GM12864 (cell line): Measurements from ENCODE around the gene PLA2G4D.

Source experiments
- DNase-seq: peaks from one replicate; pipeline ENCODE4 v3.0.0-alpha.2; 2011; ENCODE audit warnings: low read depth
- H3K4me3 ChIP-seq: 2 replicates; pipeline ENCODE4 v1.5.1; 2011; ENCODE audit warnings: mild to moderate bottlenecking, low read depth, low read length, control low read depth
- TF ChIP-seq, protein P1 (sequence below): IDR thresholded peaks from 2 replicates; pipeline ENCODE4 v1.5.1; 2011; ENCODE audit warnings: low read depth, mild to moderate bottlenecking, moderate library complexity, low read length, control low read depth, inconsistent platforms; ENCODE audit errors: missing control alignments

PLA2G4D gene, protein sequence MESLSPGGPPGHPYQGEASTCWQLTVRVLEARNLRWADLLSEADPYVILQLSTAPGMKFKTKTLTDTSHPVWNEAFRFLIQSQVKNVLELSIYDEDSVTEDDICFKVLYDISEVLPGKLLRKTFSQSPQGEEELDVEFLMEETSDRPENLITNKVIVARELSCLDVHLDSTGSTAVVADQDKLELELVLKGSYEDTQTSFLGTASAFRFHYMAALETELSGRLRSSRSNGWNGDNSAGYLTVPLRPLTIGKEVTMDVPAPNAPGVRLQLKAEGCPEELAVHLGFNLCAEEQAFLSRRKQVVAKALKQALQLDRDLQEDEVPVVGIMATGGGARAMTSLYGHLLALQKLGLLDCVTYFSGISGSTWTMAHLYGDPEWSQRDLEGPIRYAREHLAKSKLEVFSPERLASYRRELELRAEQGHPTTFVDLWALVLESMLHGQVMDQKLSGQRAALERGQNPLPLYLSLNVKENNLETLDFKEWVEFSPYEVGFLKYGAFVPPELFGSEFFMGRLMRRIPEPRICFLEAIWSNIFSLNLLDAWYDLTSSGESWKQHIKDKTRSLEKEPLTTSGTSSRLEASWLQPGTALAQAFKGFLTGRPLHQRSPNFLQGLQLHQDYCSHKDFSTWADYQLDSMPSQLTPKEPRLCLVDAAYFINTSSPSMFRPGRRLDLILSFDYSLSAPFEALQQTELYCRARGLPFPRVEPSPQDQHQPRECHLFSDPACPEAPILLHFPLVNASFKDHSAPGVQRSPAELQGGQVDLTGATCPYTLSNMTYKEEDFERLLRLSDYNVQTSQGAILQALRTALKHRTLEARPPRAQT

DNA sequence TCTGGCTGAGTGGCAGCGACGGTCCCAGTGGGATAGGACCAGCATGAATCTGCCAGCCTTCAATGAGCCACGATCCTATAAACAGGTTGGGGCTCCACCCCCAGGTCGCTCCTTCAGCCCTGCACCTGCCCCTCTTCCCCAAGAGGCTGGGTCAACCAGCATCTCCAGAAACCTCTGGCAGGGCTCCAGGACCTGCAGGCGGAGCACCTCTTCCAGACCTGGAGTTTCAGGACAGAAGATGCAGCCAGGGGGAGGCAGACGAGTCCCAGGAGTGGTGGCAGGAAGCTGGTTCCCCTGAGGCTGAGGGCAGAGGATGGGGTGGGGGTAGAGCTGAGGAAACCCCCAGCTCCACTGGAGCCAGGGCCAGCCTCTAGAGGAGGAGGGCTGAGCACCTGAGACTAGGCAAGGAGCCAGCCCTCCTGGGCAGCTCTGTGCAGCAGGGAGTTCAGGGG, at the start of gene PLA2G4D:
TSS of gene PLA2G4D (minus strand) at position 51 of the 452 bp plus-strand sequence. CDS start 103 bp downstream, outside the sequence.
- TF ChIP-seq, protein P1, sequence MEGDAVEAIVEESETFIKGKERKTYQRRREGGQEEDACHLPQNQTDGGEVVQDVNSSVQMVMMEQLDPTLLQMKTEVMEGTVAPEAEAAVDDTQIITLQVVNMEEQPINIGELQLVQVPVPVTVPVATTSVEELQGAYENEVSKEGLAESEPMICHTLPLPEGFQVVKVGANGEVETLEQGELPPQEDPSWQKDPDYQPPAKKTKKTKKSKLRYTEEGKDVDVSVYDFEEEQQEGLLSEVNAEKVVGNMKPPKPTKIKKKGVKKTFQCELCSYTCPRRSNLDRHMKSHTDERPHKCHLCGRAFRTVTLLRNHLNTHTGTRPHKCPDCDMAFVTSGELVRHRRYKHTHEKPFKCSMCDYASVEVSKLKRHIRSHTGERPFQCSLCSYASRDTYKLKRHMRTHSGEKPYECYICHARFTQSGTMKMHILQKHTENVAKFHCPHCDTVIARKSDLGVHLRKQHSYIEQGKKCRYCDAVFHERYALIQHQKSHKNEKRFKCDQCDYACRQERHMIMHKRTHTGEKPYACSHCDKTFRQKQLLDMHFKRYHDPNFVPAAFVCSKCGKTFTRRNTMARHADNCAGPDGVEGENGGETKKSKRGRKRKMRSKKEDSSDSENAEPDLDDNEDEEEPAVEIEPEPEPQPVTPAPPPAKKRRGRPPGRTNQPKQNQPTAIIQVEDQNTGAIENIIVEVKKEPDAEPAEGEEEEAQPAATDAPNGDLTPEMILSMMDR = no peak
- DNase-seq = no peak
- no peak within 1 kb of the TSS for H3K4me3 ChIP-seq

DNA sequence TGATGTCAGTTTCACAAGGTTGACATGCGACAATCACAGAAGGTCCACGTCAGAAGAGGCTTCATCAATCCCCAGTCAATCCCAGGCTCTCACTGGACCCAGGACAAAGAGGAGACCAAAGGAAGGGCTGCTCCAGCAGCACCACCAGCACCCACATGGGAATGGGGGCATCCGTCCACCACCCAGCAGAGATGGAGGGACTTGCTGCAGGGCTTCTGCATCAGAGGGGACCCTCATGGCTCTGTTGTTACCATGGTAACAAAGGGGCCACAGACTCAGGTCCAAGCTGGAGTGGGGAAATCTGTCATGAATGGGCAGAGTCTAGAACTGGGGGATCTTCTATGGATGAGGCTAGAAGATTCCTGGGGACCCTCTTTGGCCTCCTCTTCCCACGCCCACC, 49.0 kb upstream of the PLA2G4D start:
- DNase-seq = no peak
- TF ChIP-seq, protein P1 = no peak
- no peak overlapping the region for H3K4me3 ChIP-seq

DNA sequence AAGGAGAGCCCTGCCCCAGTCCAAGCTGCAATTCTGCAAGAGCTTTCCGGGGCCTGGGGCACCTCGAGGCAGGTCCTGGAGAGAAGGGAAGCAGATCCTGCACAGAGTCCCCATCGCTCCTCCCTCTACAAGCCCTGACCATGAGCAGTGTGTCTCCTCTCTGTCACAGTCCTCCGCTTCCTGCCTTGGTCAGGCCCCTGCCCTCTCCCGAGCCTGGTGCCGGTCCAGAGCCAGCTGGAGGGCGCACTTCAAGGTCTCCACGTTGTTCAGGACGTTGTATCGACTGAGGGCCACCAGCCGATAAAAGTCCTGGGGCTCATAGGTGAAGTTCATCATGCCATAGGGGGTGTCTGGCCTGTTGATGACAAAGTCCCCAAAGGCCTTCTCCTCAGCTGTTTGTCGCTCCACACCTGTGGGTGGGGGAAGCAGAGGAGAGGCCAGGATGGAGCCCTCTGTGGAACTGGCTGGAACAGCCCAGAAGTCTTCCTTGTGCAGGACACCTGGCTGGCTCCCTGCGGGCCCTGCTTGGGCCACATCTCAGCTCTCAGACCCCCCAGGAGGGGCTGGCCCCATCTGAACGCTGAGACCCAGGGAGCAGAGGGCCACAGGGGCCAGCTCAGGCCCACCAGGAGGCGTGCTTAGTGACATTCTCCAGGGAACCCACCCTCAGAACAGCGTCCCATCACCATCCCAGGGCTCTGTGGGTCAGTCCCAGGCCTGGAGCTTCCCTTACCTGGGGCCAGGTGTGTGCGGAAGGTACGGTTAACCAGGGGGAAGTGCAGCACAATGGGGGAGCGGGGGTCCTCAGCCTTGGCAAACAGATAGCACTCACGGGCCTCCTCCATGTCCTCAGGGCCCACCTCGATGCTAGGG, 47.7 kb upstream of the PLA2G4D start:
- TF ChIP-seq, protein P1 = no peak
- H3K4me3 ChIP-seq = no peak overlapping the region
- no peak for DNase-seq

DNA sequence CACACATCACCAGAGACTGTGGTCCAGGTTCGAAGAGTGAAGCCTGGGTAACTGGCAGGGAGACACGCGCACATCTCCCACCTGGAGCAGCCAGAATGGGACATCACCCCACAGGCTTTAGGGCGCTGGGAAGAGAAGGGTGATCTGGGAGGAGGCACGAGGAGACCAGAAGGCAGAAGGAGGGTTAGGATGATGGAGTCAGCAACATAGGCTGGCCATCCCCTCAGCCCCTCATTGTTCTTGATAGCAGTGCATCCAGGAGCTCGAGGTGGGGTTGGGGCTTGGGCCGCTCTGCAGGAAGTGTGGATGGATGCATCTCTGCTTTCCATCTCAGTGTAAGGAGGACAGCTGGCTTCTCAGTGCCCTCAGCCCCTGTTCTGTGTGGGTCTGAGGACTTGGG, 46.9 kb upstream of the PLA2G4D start:
- no peak for DNase-seq
- H3K4me3 ChIP-seq = no peak overlapping the region
- TF ChIP-seq, protein P1 = no peak

DNA sequence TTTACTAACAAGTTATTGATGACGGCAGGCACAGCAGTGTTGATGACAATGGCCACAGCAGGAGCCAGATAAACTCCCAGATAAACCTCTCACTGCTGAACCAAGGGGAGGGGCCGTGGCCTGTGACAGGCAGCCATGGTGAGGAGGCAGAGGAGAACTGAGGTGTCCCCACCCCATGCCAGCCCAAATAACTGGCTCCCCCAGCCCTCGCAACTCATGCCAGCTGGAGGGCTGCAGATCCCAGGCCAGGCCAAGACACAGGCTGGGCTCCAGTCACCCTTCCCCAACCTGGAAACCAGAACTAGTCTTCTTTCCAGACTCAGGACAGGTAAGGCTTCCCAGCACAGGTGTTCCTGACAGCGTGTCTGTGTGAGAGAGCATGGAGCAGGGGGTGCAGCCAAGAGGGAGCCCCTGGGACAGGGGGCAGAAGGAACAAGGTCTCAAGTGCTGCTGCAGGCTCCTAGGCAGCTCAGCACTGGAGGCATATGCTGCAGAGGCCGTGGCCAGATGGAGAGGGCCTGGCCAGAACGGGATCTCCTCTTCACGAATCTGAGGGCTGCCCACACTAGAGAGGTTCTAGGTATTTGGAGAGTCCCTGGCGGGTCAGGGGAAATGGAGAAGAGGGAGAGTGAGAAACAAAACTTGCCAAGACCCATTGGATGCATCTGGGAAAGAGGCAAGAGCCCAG, 46.2 kb upstream of the PLA2G4D start:
- TF ChIP-seq, protein P1 = no peak
- H3K4me3 ChIP-seq = no peak overlapping the region
- DNase-seq = no peak

DNA sequence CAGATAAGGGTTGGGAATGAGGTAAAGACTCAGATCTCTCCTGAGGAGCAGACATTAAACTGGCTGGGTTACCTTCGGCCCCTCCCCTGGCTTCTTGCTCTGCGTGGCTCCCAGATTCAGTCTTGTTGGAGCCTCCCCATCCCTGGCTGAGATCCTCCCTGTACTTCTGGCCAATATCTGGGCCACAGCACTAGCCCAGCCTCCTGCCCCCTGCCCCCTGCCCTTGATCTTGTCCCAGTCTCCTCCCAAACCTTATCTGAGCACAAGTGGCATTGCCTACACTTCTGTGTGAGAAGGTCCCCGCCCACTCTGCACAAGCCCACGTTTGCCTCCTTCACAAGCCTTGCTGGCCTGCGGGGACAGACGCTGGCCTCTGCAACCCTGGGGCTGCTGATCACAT, 45.2 kb upstream of the PLA2G4D start:
- no peak overlapping the region for H3K4me3 ChIP-seq
- TF ChIP-seq, protein P1 = no peak
- no peak for DNase-seq
